Measurements from ENCODE around the gene ATP2C1. TPM values are rescaled to one million over a fixed set of nuclear protein-coding genes. Genes with fewer than 3 reads are reported as not detected.

ATP2C1 gene
- total and polyA plus RNA-seq, 2 of the 13 experiments (the other 11 are each of a cell fraction or from before 2014, with no cell fraction given), result 32.4 to 37.6 TPM

DNA sequence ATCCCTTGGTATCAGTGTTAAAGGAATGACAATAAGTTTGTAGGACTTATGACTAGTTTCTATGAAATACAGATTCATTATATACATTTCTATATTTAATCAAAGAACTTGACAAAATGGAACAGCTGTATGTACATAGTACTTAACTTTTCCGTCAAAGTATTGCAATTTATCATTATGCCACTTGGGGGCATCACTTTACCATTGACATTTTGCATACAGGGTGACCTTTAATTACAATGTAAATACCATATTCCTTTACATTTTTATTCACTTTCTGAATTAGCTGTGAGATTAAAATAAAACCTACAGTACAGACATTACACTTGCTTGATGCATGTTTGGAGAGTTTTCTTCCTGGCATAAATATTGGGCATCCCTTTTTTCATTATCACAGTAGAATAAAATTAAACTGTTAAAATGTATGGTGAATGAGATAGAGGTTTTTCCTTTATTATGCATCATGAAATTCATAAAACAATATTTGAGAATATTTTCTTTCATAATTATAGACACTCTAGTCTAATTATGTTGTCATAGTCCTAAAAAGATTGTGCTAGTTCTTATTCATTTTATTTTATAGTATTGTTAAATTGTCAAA is 139.7 kb downstream of the ATP2C1 start (continued):
- TF ChIP-seq, protein P1, sequence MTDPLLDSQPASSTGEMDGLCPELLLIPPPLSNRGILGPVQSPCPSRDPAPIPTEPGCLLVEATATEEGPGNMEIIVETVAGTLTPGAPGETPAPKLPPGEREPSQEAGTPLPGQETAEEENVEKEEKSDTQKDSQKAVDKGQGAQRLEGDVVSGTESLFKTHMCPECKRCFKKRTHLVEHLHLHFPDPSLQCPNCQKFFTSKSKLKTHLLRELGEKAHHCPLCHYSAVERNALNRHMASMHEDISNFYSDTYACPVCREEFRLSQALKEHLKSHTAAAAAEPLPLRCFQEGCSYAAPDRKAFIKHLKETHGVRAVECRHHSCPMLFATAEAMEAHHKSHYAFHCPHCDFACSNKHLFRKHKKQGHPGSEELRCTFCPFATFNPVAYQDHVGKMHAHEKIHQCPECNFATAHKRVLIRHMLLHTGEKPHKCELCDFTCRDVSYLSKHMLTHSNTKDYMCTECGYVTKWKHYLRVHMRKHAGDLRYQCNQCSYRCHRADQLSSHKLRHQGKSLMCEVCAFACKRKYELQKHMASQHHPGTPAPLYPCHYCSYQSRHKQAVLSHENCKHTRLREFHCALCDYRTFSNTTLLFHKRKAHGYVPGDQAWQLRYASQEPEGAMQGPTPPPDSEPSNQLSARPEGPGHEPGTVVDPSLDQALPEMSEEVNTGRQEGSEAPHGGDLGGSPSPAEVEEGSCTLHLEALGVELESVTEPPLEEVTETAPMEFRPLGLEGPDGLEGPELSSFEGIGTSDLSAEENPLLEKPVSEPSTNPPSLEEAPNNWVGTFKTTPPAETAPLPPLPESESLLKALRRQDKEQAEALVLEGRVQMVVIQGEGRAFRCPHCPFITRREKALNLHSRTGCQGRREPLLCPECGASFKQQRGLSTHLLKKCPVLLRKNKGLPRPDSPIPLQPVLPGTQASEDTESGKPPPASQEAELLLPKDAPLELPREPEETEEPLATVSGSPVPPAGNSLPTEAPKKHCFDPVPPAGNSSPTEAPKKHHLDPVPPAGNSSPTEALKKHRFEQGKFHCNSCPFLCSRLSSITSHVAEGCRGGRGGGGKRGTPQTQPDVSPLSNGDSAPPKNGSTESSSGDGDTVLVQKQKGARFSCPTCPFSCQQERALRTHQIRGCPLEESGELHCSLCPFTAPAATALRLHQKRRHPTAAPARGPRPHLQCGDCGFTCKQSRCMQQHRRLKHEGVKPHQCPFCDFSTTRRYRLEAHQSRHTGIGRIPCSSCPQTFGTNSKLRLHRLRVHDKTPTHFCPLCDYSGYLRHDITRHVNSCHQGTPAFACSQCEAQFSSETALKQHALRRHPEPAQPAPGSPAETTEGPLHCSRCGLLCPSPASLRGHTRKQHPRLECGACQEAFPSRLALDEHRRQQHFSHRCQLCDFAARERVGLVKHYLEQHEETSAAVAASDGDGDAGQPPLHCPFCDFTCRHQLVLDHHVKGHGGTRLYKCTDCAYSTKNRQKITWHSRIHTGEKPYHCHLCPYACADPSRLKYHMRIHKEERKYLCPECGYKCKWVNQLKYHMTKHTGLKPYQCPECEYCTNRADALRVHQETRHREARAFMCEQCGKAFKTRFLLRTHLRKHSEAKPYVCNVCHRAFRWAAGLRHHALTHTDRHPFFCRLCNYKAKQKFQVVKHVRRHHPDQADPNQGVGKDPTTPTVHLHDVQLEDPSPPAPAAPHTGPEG (CRISPR knock-in tag; IDR thresholded peaks at IDR 0.05), result no peak
- TF ChIP-seq CEBPB (IDR thresholded peaks at IDR 0.05; ENCODE audit: borderline replicate concordance, low read depth, low read length), result no peak
- no peak for TF ChIP-seq SRSF9 (IDR thresholded peaks at IDR 0.05; ENCODE audit: borderline replicate concordance, insufficient read depth, low read depth, low read length, poor library complexity, severe bottlenecking)
- TF ChIP-seq ZNF720 (CRISPR knock-in tag; IDR thresholded peaks at IDR 0.05), result no peak
- TF ChIP-seq ZC3H4 (CRISPR knock-in tag; IDR thresholded peaks at IDR 0.05; ENCODE audit: borderline replicate concordance), result no peak
- no peak for TF ChIP-seq NFIB (CRISPR knock-in tag; IDR thresholded peaks at IDR 0.05; ENCODE audit: borderline replicate concordance)
- TF ChIP-seq ZNF788 (CRISPR knock-in tag; IDR thresholded peaks at IDR 0.05; ENCODE audit: borderline replicate concordance), result no peak
- TF ChIP-seq PRMT3 (CRISPR knock-in tag; IDR thresholded peaks at IDR 0.05; ENCODE audit: borderline replicate concordance, low read depth), result no peak
- no peak for TF ChIP-seq SIX4 (CRISPR knock-in tag; IDR thresholded peaks at IDR 0.05)
- peak; percentile 76 for TF ChIP-seq STAG1 (CRISPR knock-in tag; IDR thresholded peaks at IDR 0.05)
- no peak for TF ChIP-seq MED13 (CRISPR knock-in tag; IDR thresholded peaks at IDR 0.05)
- TF ChIP-seq ZBTB7B (CRISPR knock-in tag; IDR thresholded peaks at IDR 0.05), result no peak
- TF ChIP-seq, protein P2, sequence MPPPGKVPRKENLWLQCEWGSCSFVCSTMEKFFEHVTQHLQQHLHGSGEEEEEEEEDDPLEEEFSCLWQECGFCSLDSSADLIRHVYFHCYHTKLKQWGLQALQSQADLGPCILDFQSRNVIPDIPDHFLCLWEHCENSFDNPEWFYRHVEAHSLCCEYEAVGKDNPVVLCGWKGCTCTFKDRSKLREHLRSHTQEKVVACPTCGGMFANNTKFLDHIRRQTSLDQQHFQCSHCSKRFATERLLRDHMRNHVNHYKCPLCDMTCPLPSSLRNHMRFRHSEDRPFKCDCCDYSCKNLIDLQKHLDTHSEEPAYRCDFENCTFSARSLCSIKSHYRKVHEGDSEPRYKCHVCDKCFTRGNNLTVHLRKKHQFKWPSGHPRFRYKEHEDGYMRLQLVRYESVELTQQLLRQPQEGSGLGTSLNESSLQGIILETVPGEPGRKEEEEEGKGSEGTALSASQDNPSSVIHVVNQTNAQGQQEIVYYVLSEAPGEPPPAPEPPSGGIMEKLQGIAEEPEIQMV (CRISPR knock-in tag; IDR thresholded peaks at IDR 0.05; ENCODE audit: low read depth), result no peak
- TF ChIP-seq ZNF777 (CRISPR knock-in tag; IDR thresholded peaks at IDR 0.05), result no peak
- no peak for TF ChIP-seq ZNF619 (CRISPR knock-in tag; IDR thresholded peaks at IDR 0.05)
- TF ChIP-seq NFE2L2 (IDR thresholded peaks at IDR 0.05; ENCODE audit: low read length), result no peak
- TF ChIP-seq, protein P3, sequence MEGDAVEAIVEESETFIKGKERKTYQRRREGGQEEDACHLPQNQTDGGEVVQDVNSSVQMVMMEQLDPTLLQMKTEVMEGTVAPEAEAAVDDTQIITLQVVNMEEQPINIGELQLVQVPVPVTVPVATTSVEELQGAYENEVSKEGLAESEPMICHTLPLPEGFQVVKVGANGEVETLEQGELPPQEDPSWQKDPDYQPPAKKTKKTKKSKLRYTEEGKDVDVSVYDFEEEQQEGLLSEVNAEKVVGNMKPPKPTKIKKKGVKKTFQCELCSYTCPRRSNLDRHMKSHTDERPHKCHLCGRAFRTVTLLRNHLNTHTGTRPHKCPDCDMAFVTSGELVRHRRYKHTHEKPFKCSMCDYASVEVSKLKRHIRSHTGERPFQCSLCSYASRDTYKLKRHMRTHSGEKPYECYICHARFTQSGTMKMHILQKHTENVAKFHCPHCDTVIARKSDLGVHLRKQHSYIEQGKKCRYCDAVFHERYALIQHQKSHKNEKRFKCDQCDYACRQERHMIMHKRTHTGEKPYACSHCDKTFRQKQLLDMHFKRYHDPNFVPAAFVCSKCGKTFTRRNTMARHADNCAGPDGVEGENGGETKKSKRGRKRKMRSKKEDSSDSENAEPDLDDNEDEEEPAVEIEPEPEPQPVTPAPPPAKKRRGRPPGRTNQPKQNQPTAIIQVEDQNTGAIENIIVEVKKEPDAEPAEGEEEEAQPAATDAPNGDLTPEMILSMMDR (CRISPR knock-in tag; IDR thresholded peaks at IDR 0.05), result peak; percentile 67
- TF ChIP-seq SOX5 (CRISPR knock-in tag; IDR thresholded peaks at IDR 0.05; ENCODE audit: borderline replicate concordance), result no peak
- TF ChIP-seq TEAD2 (CRISPR knock-in tag; IDR thresholded peaks at IDR 0.05), result no peak

Data from HepG2 (cell line).